ENCODE results near the gene SLC29A4.

DNA sequence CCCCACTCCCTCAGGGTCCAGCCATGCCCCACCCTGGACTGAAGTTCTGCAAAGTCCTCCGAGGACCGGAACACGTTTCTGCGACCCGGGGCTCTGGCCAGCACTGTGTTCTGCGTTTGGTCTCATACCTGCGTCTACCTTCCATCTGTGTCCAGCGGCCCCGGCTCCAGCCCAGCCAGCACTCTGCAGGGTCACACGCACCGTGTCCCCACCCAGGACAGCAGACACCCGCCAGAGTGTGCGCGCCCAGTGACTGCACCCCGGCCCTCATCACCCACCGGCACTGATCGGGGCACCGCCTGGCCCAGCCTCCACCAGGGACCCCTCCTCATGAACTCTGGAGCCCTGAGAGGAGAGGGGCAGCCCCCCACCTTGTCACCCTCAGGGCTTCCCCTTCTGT, 20.3 kb downstream of the SLC29A4 start:
- TF ChIP-seq CTCF (tag by site-specific recombination; IDR thresholded peaks at IDR 0.05), result no peak
- TF ChIP-seq ZNF426 (tag by site-specific recombination; IDR thresholded peaks at IDR 0.05), result no peak
- no peak for TF ChIP-seq ZNF449 (tag by site-specific recombination; IDR thresholded peaks at IDR 0.05)
- no peak for TF ChIP-seq ZFP3 (tag by site-specific recombination; IDR thresholded peaks at IDR 0.05; ENCODE audit: low read depth)
- TF ChIP-seq SETDB1 (IDR thresholded peaks at IDR 0.05; ENCODE audit: insufficient read length, low read length), result no peak
- TF ChIP-seq KLF16 (tag by site-specific recombination; IDR thresholded peaks at IDR 0.05), result no peak
- no peak for TF ChIP-seq ZNF211 (tag by site-specific recombination; IDR thresholded peaks at IDR 0.05; ENCODE audit: low read depth)
- TF ChIP-seq ZNF121 (tag by site-specific recombination; IDR thresholded peaks at IDR 0.05), result no peak
- no peak for TF ChIP-seq ZNF114 (tag by site-specific recombination; IDR thresholded peaks at IDR 0.05)
- TF ChIP-seq, protein P1, sequence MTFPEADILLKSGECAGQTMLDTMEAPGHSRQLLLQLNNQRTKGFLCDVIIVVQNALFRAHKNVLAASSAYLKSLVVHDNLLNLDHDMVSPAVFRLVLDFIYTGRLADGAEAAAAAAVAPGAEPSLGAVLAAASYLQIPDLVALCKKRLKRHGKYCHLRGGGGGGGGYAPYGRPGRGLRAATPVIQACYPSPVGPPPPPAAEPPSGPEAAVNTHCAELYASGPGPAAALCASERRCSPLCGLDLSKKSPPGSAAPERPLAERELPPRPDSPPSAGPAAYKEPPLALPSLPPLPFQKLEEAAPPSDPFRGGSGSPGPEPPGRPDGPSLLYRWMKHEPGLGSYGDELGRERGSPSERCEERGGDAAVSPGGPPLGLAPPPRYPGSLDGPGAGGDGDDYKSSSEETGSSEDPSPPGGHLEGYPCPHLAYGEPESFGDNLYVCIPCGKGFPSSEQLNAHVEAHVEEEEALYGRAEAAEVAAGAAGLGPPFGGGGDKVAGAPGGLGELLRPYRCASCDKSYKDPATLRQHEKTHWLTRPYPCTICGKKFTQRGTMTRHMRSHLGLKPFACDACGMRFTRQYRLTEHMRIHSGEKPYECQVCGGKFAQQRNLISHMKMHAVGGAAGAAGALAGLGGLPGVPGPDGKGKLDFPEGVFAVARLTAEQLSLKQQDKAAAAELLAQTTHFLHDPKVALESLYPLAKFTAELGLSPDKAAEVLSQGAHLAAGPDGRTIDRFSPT (tag by site-specific recombination; IDR thresholded peaks at IDR 0.05), result no peak
- TF ChIP-seq ZBTB20 (tag by site-specific recombination; IDR thresholded peaks at IDR 0.05), result no peak
- no peak for TF ChIP-seq ZBTB8A (tag by site-specific recombination; IDR thresholded peaks at IDR 0.05)
